Activated effector memory CD4-positive, alpha-beta T cell treated with anti-CD3 and anti-CD28 coated beads, Interleukin-2, amount 50 U/mL, for 16 hours (primary cell): ENCODE measurements around the gene VCL.
"Not testable (repeated sequence)": the region's sequence is repeated elsewhere in the genome, so short reads cannot be mapped to it uniquely, and the experiment has no call there.

ENCODE experiments used
- DNase-seq: peaks from one replicate; pipeline ENCODE4 v3.0.0-alpha.2; 2020

VCL gene

DNA sequence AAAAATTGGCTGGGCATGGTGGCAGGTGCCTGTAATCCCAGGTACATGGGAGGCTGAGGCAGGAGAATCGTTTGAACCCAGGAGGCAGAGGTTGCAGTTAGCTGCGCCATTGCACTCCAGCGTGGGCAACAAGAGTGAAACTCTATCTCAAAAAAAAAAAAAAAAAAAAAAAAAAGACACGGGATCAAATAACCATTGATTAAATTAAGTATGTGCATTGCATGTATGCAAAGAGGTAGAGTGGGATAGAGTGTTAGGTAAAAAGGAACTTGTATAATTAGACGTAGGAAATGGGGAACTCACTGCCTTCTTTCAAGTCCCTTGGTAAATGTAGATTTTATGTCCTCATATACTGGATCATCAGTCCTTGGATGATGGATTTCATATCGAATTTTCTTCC is 13.1 kb downstream of the VCL start:
- DNase-seq, result no peak

DNA sequence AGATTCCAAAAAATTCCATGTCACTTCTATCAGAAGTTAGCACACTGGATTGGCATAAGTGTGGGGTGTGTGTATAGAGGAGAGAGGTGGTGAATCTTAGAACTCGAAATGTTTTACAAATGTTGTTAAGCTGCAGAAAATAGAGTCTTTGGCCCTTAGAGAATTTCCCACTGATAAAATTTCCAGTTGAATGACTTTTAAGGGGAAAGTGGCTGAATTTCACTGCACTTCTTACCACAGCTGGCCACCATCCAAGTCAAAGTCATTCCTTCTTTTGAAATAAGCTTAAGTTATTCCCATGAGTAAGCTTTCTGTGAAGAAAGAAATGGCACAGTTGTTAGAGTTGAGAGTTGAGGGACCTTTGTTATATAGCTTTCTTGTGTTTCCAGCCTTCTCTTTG is 13.9 kb downstream of the VCL start:
- DNase-seq, result no peak

DNA sequence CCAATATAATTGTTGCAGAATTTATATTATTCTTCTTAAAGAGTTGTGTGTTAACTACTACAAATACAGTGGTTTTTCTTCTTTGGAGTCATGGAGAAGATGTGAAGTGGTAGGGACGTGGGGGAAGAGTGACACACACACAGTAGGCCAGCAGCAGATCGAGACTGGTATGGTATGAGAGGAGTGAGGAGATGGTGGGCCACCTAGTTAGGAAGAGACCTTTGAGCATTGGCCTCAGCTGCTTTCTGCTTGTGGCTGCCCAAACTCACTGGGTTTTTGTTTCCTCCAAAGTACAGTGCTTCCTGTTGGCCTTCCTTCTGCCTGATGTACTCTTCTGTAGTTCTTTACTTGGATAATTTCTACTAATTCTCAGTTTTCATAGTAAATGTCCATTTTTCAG is 14.6 kb downstream of the VCL start:
- no peak for DNase-seq

DNA sequence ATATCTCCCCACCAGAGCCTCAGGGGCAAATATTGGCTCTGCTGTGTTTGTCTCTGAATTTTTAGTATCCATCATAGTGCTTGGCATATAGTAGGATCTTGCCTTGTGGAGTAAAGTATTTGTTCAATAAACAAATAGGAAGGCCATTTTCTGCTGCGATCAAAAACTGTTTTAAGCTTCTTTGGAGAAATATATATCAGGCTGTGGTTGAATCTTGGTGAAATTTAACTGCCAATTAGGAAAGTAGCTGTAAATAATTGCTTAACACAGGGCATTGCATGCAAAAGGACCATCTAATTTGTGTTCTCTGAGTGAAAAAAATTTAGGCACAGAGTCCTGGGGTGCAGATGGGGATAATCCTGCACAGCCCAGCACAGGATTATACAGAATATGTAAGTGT is 15.1 kb downstream of the VCL start:
- no peak for DNase-seq

DNA sequence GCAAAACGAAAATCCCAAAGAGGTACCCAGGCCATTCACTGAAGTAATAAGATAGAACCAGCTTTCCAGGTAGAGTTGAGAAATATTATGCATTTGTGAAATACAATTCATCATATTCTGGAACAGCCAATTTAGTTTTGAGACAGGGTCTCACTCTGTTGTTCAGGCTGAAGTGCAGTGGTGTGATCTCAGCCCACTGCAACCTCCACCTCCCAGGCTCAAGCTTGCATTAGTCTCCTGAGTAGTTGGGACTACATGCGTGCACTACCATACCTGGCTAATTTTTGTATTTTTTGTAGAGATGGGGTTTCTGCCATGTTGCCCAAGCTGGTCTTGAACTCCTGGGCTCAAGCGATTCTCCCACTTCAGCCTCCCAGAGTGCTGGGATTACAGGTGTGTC is 16.7 kb downstream of the VCL start:
- DNase-seq, result not testable (repeated sequence)

DNA sequence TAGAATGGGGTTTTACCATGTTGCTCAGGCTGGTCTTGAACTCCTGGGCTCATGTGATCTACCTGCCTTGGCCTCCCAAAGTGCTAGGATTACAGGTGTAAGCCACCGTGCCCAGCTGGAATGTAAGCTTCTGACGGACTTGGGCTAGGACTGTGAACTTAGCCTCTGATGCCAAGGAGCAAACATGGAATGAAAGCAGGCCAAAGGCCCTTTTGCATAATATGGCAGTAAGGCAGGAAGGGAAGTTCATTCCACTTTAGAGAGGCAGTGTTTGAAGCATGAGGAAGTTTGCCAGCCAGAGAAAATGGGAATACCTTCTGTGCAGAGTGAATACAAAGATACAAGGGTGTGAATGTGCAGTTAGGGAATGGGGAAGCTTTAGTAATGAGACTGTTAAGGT is 20.3 kb downstream of the VCL start:
- DNase-seq, result no peak

DNA sequence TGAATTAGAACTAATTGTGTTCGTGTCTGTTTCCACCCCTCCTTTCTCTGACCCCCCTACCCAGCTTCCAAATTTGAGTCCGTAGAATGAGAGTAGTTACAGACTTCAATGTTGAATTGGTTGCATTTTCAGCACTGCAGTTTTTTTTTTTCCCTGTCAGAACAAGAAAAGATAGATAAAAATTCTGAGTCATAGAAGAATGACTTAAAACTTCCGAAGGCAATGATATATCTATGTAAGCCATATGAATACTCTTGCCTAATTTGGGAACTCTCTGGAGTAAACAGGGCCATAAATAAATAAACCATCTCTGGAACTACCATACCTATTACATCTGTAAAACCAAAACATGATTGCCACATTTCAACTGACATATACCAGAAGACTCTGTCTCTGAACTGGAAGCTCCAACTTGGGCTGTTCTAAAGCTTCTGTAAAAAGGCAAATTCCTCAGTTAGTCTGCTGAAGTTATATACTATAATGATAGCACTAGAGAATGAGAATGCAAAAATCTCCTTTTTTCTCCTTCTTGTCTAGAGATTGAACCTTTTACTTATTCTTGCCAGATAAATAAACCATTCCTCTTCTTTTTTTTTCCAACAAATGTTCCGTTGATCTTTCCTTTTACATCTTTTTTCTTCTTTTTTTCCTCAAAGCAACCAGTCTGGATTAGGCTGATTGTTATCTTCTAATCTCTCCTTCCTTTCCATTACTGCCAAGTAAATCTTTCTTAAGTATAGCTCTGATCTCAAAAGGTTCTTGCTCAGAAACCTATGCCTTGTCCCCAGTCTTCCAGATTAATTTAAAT is 23.5 kb downstream of the VCL start:
- DNase-seq, result no peak

DNA sequence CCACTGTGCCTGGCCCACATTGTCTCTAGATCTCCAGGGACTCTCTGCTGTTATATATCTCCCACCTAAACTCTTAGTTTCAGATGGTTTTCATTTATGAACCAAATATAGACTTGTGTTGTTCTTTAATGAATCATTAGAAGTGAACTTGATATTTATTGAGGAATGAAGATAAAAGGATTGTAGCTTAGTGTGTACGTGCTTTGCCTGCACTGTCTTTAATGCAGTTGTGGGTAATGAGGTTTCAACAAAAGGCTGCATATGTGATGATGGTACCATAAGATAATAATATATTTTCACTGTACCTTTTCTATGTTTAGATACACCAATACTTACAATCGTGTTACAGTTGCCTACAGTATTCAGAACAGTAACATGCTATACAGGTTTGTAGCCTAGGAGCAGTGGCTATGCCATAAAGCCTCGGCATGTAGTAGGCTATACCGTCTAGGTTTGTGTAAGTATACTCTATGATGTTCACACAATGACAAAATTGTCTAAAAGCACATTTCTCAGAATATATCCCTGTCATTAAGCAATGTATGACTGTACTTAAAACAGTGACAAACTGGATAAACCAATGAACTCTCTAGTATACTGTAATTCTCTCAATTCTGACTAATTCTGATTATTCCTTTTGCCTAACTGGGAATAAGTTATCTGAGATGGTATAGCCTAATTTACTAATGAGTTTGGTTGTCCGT is 25.2 kb downstream of the VCL start:
- no peak for DNase-seq

DNA sequence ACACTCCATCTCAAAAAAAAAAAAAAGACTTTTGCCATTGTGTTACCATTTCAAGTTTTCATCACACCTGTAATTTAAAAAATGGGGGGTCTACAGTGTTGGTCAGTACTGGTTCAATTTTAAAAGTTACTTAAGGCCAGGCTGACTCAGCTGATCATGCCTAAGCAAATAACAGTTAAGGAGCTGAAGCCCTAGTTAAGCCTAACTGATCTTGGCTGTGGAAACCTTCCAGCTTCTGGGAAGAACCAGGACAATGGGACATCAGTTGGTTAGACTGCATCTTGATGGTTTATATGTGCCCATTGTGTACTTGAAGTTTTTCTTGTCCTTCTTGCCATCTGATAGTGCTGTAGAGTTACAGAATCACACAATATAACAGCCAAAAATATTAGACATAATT is 26.7 kb downstream of the VCL start:
- DNase-seq, result no peak

DNA sequence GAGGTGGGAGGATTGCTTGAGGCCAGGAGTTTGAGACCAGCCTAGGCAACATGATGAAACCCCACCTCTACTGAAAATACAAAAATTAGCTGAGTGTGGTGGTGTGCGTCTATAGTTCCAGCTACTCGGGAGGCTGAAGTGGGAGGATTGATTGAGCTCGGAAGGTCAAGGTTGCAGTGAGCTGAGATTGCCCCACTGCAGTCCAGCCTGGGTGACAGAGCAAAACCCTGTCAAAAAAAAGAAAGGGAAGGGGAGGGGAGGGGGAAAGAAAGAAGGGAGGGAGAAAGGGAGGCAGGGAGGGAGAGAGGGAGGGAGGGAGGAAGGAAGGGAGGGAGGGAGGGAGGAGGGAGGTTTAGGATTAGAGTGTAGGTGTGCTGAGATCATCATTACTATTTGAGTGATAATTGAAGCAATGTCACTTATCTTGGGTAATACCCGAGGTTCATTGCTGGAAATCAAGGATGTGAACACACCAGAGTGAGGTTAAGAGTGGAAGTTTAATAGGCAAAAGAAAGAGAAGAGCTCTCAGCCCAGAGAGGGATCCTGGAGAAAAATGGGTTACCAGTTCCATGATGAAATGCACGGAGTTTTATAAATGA is 27.6 kb downstream of the VCL start:
- no peak for DNase-seq

DNA sequence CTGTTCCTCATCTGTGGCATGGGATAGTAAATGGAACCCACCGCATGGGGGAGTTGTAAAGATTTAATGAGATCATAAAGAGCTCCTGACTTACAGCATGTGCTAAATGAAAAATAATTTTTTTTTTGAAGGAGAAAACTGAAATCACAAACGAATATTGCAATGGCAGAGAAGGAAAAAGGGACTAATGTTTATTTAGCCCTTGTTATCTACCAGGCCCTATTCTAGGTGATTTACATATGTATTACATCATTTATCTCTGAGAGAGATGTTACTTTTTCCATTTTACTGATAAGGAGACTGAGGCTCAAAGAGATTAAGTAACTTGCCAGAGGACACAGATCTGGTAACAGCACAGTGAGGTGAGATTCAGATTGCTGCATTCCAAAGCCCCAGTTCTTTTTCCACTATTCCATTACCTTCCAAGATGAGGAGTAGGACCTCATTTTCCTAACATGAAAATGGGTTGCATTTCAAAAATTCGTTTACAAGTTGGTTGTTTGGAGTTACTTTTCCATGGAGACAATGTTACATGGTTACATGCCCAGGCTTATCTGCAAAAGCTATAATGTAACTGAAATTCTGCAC is 28.6 kb downstream of the VCL start:
- no peak for DNase-seq

DNA sequence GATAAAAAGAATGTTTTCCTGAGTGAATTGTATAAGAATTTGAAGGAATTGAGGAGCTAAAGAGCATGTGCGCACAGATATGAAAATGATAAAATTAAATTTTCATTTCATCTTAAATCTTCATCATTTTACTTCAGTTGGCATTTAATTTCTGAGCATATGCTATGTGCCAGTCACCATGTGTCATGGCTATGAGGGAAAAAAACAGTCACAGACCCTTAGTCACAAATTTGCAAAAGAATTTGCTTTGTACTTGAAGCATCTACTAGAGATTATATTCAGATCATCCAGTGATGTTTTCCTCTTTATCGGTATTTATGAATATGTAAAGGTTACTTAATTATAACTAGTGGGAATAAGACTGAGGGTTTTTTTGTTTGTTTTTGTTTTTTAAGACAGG is 29.8 kb downstream of the VCL start:
- DNase-seq, result no peak

DNA sequence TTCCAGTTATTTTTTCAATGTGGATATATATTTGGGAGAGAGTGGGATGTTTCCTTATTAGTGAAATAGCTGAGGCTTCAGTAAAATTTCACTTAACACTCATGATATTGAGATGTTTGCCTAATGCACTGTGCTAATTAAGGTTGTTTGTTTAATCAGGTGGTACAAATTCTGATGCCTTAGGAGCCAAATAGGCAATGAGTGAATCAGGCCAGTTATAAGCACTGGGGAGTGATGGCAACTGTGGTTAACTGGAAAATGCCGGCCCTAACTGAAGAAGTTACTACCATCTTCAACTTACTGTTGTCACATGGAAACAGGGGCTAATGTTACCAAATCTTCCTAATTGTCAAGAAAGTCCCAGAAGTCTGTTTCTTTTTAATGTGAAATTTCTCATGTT is 32.0 kb downstream of the VCL start:
- DNase-seq, result no peak

DNA sequence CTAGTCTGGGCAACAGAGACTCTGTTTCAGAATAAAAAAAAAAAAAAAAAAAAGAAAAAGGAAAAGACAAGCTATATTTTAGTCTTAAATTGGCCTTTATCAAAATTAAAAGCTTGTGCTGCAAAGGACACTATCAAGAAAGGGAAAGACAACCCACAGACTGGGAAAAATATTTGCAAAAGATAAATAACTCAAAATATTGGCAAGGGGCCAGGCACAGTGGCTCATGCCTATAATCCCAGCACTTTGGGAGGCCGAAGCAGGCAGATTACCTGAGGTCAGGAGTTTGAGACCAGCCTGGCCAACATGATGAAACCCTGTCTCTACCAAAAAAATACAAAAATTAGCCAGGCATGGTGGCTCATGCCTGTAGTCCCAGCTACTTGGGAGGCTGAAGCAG is 34.3 kb downstream of the VCL start:
- DNase-seq, result not testable (repeated sequence)

DNA sequence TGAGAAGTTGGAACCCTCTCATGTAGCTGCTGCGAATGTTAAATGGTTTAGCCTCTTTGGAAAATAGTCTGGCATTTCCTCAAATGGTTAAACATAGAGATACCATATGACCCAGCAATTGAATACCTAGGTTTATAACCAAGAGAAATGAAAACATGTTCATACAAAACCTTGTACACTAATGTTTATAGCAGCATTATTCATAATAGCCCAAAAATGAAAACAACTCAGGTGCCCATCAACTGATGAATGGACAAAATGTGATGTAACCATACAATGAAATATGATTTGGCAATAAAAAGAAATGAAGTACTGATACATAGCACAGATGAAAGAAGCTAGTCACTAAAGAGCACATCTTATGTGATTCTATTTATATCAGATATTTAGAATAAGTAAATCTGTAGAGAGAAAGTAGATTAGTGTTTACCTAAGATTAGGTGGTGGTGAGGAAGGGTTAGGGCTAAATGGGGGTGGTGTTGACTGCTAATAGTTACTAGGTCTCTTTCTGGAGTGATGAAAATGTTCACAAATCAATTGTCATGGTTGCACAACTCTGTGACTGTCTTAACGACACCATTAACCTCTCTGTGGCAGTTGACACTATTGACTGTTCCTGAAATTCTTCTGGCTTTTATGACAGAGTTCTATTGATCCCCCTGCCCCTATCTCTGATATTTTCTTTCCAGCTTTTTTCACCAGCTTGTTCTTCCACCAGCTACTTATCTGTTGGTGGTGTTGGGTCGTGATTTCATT is 35.2 kb downstream of the VCL start:
- no peak for DNase-seq

DNA sequence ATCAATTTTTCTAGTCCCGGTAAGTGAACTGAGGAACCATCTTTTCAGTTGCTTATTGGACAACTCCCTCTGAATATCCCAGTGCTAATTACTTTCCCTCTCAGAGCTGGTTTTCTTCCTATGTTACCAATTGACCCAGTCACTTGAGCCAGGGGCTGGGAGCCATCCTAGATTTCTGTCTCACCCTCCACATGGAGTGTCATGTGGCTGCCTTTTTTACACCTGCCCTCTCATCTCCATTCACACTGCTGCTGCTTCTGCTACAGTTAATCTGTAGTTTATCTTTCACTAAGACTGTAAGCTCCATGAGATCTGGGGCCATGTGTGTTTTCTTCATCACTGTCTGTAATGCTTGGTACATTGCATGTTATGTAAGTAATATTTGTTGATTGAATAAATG is 35.8 kb downstream of the VCL start:
- DNase-seq, result no peak

DNA sequence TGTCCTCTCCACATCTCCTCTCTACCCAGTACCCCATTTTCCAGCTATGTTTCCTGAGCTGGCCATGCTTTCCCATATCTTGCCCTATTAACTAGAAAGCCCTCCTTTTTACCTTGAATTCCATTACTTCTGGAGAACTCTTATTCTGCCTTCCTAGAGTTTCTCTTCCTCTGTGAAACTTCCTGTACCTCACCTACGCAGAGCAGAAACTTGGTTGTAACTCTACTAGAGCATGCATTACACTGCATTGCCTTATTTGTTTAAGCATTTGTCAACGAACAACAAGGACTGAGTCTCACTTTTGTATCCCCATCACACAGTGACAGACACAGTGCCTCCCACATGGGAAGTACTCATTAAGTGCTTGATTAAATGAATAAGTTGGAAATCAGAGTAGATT is 36.4 kb downstream of the VCL start:
- DNase-seq, result no peak

DNA sequence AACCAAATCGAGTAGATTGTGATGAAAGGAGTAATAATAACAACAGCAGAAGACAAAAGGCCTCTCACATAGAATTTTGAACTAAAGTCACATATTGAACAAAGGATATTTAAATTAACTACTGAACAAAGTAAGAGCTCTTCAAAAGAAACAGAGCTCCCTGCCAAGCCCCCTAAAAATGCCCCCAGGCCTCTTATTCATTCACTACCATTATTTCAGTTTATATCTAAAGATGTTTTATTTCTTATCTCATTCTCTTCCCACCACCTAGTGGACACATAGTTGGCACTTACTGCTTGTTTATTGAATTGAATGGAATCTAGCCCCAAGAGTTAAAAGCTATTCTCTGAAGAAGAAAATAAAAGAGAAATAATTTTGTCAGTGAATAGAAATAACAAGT is 37.4 kb downstream of the VCL start:
- no peak for DNase-seq

DNA sequence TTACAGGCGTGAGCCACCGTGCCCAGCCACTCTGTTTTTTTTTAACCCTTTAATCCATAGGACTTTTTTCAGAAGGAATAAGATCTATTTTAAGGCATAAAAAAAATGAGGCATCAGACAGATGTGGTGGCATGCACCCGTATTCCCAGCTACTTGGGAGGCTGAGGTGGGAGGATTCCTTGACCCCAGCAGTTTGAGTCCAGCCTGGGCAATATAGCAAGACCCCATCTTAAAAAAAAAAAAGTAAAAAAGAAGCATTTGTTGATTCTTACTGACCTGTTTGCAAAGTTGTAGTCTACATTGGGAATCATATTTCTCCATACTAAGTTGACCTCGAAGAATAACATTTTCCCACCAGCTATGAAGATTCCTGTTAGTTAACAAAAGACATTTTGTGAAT is 38.6 kb downstream of the VCL start:
- DNase-seq, result no peak

DNA sequence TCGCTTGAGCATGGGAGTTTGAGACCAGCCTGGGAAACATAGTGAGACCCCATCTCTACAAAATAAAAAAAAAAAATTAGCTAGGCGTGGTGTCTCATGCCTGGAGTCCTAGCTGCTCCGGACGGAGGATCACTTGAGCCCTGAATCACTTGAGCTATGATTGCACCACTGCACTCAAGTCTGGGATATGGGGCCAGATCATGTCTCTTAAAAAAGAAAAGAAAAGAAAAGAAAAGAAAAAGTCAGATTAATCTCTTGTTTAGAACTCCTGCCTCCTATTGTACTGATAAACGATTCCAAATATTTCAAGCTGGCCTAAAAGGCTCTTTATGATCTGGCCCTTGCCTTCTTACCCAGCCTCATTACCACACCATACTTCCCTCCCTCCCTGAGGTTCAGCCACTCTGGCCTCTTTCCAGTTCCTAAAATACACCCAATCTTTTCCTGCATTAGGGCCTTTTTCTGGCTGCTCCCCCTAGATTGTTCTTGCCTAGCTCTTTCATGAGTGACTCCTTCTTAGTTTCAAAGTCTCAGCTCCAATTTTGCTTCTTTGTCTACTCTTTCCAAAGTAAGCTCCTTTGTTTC is 41.7 kb downstream of the VCL start:
- DNase-seq, result no peak

DNA sequence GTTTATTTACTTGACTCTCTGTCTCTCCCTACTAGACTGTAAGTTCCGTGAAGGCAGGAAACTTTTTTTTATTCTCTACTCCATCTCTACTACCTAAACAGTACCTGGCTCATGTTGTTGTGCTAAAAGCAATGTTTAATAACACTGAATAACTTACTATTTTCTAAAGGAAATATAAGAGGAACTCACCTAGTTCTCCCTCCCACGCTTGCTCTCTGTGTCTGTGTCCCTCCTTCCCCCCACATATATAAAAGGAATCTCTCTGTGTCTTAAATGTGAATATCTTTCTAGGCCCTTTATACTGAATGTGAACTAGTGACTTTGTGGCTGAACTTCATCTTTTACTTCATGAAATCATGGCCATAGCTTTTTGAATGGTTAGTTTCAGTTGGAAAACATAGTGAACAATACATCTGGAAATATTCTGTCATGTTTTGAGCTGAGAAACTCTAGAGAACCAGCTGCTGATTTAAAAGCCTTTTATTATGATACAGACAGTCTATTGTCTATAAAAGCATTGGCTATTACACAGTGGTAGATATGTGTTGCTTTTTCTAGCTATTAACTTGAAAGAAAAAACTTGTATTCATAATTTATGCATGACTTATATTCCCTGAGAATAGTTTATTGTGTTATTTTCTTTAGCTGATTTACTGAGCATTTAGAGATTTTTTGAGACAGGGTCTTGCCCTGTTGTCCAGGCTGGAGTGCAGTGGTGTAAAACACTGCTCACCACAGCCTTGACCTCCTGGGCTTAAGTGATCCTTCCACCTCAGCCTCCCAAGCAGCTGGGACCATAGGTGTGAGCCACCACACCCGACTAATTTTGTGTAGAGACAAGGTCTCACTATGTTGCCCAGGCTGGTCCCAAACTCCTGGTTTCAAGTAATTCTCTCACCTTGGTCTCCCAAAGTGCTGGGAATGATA is 42.5 kb downstream of the VCL start:
- no peak for DNase-seq

DNA sequence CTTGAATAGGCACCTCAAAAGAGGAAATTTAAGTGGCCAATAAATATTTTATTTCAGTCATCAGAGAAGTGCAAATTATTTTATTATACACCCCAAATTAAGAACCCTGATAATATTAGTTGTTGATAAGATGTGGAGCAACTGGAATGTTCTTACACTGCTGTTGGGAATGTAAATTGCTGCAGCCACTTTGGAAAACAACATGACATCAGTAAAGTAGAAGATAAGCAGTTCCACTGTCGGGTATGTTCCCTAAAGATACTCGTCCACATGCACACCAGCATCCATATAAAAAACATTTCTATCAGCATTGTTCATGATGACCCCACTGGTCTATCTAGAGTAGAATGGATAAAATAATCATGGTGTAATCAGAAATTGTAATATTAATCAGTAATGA is 46.5 kb downstream of the VCL start:
- no peak for DNase-seq
